ENCODE measurements around the gene NMRK2.

DNA sequence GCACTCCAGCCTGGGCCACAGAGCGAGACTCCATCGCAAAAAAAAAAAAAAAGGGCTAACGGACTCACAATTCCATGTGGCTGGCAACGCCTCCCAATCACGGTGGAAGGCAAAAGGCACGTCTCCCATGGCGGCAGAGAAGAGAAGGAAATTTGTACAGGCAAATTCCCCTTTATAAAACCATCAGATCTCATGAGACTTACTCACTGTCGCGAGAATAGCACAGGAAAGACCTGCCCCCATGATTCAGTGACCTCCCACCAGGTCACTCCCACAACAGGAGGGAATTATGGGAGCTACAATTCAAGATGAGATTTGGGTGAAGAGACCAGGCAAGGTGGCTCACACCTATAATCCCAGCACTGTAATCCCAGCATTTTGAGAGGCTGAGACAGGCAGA lies 18.7 kb upstream of the NMRK2 start:
- TF ChIP-seq EZH2phosphoT487 (IDR thresholded peaks at IDR 0.05), result no peak
- TF ChIP-seq, protein P1, sequence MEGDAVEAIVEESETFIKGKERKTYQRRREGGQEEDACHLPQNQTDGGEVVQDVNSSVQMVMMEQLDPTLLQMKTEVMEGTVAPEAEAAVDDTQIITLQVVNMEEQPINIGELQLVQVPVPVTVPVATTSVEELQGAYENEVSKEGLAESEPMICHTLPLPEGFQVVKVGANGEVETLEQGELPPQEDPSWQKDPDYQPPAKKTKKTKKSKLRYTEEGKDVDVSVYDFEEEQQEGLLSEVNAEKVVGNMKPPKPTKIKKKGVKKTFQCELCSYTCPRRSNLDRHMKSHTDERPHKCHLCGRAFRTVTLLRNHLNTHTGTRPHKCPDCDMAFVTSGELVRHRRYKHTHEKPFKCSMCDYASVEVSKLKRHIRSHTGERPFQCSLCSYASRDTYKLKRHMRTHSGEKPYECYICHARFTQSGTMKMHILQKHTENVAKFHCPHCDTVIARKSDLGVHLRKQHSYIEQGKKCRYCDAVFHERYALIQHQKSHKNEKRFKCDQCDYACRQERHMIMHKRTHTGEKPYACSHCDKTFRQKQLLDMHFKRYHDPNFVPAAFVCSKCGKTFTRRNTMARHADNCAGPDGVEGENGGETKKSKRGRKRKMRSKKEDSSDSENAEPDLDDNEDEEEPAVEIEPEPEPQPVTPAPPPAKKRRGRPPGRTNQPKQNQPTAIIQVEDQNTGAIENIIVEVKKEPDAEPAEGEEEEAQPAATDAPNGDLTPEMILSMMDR (IDR thresholded peaks at IDR 0.05), result no peak
- no peak for TF ChIP-seq EZH2 (IDR thresholded peaks at IDR 0.05)

All from neural progenitor cell (in vitro differentiated cells).